GM21447 (cell line): ENCODE results near the gene PATJ.
"Not testable (repeated sequence)": the region's sequence is repeated elsewhere in the genome, so short reads cannot be mapped to it uniquely, and the experiment has no call there.

ENCODE experiments used
- ATAC-seq: cut with Tn5 transposase; IDR thresholded peaks from one replicate; pipeline ENCODE4 v1.9.1; 2021; ENCODE audit not compliant: unreplicated experiment

The PATJ gene

GRCh38 chr1:61935516-61935915 is 193.2 kb downstream of the PATJ start:
- no peak for ATAC-seq

- no peak for ATAC-seq
Observed at GRCh38 chr1:61936839-61937238, 194.6 kb downstream of the PATJ start.

- no peak for ATAC-seq
Observed at GRCh38 chr1:61941794-61942193, 199.5 kb downstream of the PATJ start.

- no peak for ATAC-seq
Observed at GRCh38 chr1:61942856-61943255, 200.6 kb downstream of the PATJ start.

GRCh38 chr1:61948685-61949084 is 206.4 kb downstream of the PATJ start:
- not testable (repeated sequence) for ATAC-seq

- ATAC-seq = no peak
Observed at GRCh38 chr1:61950418-61950817, 208.1 kb downstream of the PATJ start.

GRCh38 chr1:61951731-61952580 is 209.7 kb downstream of the PATJ start:
- no peak for ATAC-seq

- ATAC-seq = no peak
Observed at GRCh38 chr1:61952675-61953074, 210.4 kb downstream of the PATJ start.

- no peak for ATAC-seq
Observed at GRCh38 chr1:61953076-61953789, 211.0 kb downstream of the PATJ start.

- no peak for ATAC-seq
Observed at GRCh38 chr1:61953790-61954150, 211.5 kb downstream of the PATJ start.

- no peak for ATAC-seq
Observed at GRCh38 chr1:61955261-61955660, 213.0 kb downstream of the PATJ start.

GRCh38 chr1:61956016-61956645 is 213.9 kb downstream of the PATJ start:
- ATAC-seq = no peak

GRCh38 chr1:61956784-61957183 is 214.5 kb downstream of the PATJ start:
- no peak for ATAC-seq

- no peak for ATAC-seq
Observed at GRCh38 chr1:61961009-61961408, 218.7 kb downstream of the PATJ start.

GRCh38 chr1:61962631-61963030 is 220.4 kb downstream of the PATJ start:
- no peak for ATAC-seq

- ATAC-seq = not testable (repeated sequence)
Observed at GRCh38 chr1:61966450-61967225, 224.4 kb downstream of the PATJ start.

GRCh38 chr1:61967750-61968149 is 225.5 kb downstream of the PATJ start:
- no peak for ATAC-seq

- no peak for ATAC-seq
Observed at GRCh38 chr1:61968869-61969268, 226.6 kb downstream of the PATJ start.

GRCh38 chr1:61973100-61973837 is 231.0 kb downstream of the PATJ start:
- no peak for ATAC-seq

- ATAC-seq = no peak
Observed at GRCh38 chr1:61975638-61976037, 233.4 kb downstream of the PATJ start.
